Endometrial microvascular endothelial cells (primary cell): ENCODE results near the gene KLHL25. TPM values are rescaled to one million over a fixed set of nuclear protein-coding genes. Genes with fewer than 3 reads are reported as not detected.
"Not testable (repeated sequence)": the region's sequence is repeated elsewhere in the genome, so short reads cannot be mapped to it uniquely, and the experiment has no call there.

Experiments
- in situ Hi-C: cut with HindIII; loops from 2 replicates; pipeline ENCODE4 v1.10.0; 2017; ENCODE audit warnings: low sequenced_read_pairs, low pct_unique_long_range_greater_than_20kb; ENCODE audit errors: inconsistent ontology term
- total RNA-seq: library from RNA; depleted of rRNA; stranded (reverse); fragments of >200 nt; gene quantifications from one replicate; pipeline ENCODE4 v1.2.3, GENCODE V29; 2015; ENCODE audit errors: inconsistent ontology term

Gene KLHL25
- total RNA-seq, 1 donor from 2014 or later, result 5.2 TPM

DNA sequence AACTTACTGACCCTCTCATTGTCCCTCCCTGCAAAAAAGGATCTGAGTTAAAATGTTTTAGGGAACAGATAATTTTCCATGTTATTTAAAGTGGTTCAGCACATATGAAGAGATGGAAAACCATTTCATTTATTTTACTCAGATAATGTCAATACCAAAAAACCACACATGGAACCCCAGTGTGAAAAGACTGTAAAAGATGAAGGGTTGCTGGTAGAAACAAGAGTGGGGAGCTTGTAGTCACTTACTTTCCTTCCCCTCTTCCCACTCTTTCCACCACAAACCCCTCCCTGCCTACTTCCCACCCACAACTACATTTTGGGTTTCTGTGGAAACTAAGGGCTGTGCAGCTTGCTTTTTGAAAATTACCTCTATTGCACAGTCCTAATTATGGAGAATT lies 18.5 kb upstream of the KLHL25 start:
- in situ Hi-C loops, result no loop called here

DNA sequence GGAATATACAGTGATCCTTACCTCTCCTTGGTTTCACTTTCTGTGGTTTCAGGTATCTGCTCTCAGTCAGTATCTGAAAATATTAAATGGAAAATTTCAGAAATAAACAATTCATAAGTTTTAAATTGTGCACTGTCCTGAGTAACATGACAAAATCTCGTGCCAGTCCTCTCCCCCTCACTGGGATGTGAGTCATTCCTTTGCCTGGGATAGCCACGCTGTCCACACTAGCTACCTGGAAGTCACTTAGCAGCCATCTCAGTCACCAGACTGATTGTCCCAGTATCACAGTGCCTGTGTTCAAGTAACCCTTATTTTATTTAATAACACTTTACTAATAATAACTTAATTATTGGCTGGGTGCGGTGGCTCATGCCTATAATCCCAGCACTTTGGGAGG lies 15.3 kb upstream of the KLHL25 start:
- in situ Hi-C loops, result no loop called here

DNA sequence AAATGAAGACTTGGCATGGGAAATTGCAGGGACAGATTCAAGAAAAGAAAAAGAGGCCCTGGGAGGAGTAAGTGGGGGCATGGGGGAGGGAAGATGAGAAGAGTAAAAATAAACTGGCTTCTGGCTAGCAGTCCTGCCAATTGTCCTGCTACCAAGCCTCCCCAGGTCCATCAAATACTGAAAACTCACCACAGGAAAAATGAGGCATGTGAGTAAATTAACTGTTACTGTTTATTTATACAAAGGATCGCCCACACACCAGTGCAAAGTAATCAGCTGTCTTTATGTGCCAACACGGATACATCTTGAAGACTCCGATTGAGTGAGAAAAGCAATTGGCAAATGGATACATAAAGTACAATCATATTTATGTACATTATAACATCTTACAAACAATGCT lies 10.7 kb upstream of the KLHL25 start:
- in situ Hi-C loops, result no loop called here

- in situ Hi-C loops, result no loop called here
These were observed 9.9 kb upstream of the KLHL25 start for GRCh38 chr15:85804481-85805170.

DNA sequence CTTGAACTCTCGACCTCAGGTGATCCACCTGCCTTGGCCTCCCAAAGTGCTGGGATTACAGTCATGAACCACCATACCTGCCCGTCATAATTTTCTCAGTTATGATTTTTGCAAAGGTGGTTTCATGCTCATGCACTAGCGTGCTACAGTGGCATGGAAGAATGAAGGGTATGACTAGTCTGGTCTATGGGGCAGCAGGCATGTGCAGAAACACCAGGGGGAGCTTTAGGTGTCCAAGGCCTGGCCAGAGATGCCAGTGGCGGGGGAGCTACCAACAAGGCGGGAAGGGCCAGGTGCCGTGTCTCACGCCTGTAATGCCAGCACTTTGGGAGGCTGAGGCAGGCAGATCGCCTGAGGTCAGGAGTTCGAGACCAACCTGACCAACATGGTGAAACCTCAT lies 7.9 kb upstream of the KLHL25 start:
- in situ Hi-C loops, result not testable (repeated sequence)

GRCh38 chr15:85800478-85801123 lies 5.9 kb upstream of the KLHL25 start:
- in situ Hi-C loops, result no loop called here

GRCh38 chr15:85796371-85796770 lies 1.6 kb upstream of the KLHL25 start:
- in situ Hi-C loops, result not testable (repeated sequence)

- in situ Hi-C loops, result no loop called here
These were observed 896 bp upstream of the KLHL25 start for GRCh38 chr15:85795337-85796305.

GRCh38 chr15:85793641-85794597 lies 806 bp downstream of the KLHL25 start:
- in situ Hi-C loops, result no loop called here

GRCh38 chr15:85792912-85793590 lies 1.7 kb downstream of the KLHL25 start:
- in situ Hi-C loops, result no loop called here

DNA sequence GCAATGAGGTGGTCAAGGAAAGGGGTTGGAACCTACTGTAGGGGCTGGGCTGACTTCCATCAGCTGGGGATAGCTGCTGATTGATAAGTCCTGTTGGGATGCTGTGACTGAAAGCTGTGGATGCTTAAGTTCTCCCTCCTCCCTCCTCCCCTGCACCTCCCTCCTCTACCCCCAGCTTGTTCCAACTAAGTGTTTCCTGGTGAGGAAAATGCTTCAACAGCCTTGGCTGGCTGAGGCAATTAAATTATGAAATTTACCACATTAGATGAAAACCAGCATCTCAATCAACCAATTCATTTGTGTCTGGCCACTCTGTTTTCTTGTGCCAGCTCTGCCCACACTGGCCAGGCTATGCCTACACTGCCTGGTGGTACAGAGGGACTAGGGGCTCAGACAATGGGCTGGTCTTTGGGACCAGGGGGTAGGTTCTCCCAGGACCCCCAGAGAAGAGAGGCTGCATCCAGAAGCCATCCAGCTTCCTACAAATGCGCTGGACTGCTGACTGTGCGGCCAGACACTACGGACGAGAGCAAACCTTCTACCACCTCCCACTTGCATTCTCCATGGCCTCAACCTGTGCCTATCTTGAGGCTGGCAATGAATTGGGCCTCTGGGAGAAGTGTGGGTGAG lies 2.5 kb downstream of the KLHL25 start:
- in situ Hi-C loops, result no loop called here

DNA sequence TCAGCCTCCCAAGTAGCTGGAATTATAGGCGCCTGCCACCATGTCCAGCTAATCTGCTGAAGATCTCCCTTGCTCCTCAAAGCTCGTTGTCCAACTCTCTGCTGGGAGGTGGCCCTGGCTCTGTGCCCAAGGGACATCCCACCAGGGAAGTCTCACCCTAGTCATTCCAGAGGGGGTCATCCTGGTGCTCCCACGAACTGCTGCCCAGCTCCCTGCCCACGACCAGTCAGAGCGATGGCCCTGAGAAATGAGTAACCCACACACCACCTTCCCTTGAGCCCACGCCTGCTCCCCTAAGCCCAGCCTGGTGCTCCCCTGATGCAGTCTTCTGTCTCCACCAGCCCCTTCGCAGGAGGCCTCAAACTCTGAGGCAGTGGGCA lies 5.2 kb downstream of the KLHL25 start:
- in situ Hi-C loops, result no loop called here

DNA sequence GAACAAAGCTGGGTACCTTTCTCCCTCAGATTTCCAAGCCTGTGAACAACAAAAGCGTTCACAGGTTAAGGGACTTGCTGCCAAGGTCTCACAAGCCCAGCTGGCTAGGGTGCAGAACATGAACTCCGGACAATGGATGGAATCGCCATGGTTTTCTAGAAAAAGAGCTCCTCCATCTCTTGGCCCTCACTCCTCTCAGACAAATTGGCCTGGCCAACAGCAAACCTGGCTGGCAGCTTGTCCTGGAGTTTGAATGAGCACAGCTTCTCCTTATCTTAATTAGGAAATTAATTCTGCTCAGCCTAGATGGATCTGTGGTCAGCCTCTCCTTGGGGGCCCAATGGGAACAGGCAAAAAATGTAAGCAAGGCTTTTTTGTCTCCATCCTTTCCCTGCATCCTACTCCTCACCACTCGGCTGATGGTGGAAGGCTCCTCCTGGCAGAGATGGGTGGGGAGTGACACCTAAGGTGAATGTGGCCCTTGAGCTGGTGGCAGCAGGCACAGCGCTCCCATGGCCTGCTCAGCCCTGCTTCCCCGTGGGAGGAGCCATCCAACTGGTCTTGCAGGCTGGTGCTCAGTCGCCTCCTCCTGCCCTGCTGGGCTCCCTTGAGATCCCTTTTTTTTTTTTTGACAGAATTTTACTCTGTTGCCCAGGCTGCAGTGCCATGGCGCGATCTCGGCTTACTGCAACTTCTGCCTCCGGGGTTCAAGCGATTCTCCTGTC lies 5.8 kb downstream of the KLHL25 start:
- in situ Hi-C loops, result no loop called here

DNA sequence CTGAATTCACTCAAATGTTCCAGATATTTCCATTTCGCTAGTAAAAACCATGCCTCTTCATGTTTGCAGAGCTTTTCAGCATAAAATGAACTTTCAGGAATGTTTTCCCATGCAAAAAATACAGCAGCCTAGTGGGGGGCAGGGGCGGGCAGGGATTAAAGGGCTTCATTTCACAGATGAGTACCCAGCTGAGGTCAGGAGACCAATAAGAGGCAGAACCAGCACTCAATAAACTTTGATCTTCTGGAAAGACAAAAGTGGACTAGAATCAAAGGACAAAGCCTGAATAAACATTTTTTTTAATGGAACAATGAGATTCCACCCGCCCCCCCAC lies 8.0 kb downstream of the KLHL25 start:
- in situ Hi-C loops, result no loop called here

- in situ Hi-C loops, result no loop called here
These were observed 8.6 kb downstream of the KLHL25 start for GRCh38 chr15:85785887-85786780.

DNA sequence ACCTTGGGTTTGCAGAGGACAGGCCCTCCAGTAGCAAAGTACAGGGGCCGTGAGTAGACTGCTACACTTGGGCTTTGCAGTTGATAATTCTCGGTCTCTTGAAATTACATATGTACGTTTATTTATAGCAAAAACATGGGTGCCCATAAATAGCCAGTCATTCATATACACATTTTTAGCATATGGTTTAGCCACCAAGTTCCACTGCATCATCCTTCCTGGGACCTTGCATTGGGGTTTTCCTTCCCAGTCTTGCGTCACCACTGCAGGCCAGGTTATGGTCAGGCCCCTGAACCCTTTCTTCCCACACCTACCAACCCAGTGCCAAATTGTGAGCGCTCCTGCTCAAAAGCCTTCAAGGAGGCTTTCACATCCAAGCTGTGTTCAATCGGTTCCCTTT lies 12.7 kb downstream of the KLHL25 start:
- in situ Hi-C loops, result no loop called here
